Right forelimb (tissue), 1 donor: ENCODE results near the gene ACTL9.
"Not testable (repeated sequence)": the region's sequence is repeated elsewhere in the genome, so short reads cannot be mapped to it uniquely, and the experiment has no call there.

Source experiments
- DNase-seq: peaks from one replicate; pipeline ENCODE4 v3.0.0-alpha.2; 2018

ACTL9 gene, protein sequence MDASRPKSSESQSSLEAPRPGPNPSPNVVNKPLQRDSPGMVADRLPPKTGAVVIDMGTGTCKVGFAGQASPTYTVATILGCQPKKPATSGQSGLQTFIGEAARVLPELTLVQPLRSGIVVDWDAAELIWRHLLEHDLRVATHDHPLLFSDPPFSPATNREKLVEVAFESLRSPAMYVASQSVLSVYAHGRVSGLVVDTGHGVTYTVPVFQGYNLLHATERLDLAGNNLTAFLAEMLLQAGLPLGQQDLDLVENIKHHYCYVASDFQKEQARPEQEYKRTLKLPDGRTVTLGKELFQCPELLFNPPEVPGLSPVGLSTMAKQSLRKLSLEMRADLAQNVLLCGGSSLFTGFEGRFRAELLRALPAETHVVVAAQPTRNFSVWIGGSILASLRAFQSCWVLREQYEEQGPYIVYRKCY

DNA sequence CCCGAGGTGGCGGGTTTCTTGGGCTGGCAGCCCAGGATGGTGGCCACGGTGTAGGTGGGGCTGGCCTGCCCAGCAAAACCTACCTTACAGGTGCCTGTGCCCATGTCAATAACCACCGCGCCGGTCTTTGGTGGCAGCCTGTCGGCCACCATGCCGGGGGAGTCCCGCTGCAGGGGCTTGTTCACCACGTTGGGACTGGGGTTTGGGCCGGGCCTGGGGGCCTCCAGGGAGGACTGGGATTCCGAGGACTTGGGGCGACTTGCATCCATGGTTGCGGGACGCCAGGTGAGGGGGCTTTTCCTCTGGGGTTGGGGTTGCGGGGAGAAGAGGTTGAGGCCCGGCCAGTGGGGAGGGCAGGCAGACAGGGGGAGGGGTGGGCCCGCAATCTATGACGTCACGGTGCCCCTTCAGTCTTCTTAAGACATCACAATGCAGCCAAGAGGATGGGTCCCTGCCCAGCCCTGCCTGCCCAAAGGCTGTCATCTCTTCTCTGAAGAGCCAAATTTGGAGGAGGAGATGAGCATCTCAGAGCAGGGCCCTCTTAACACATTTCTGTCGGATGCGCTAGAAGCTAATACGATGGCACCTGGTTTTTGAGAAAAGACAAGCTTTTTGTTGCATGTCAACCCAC lies at the start of gene ACTL9:
ACTL9 (minus strand) TSS at position 363 of the 631 bp plus-strand sequence; CDS start at position 269, 94 bp downstream.
- no peak for DNase-seq

DNA sequence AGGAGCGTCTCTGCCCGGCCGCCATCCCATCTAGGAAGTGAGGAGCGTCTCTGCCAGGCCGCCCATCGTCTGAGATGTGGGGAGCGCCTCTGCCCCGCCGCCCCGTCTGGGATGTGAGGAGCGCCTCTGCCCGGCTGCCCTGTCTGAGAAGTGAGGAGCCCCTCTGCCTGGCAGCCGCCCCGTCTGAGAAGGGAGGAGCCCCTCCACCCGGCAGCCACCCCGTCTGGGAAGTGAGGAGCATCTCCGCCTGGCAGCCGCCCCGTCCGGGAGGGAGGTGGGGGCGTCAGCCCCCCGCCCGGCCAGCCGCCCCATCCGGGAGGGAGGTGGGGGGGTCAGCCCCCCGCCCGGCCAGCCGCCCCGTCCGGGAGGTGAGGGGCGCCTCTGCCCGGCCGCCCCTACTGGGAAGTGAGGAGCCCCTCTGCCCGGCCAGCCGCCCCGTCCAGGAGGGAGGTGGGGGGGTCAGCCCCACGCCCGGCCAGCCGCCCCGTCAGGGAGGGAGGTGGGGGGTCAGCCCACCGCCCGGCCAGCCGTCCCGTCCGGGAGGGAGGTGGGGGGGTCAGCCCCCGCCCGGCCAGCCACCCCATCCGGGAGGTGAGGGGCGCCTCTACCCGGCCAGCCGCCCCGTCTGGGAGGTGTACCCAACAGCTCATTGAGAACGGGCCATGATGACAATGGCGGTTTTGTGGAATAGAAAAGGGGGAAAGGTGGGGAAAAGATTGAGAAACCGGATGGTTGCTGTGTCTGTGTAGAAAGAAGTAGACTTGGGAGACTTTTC lies 40.9 kb upstream of the ACTL9 start:
- DNase-seq = not testable (repeated sequence)

DNA sequence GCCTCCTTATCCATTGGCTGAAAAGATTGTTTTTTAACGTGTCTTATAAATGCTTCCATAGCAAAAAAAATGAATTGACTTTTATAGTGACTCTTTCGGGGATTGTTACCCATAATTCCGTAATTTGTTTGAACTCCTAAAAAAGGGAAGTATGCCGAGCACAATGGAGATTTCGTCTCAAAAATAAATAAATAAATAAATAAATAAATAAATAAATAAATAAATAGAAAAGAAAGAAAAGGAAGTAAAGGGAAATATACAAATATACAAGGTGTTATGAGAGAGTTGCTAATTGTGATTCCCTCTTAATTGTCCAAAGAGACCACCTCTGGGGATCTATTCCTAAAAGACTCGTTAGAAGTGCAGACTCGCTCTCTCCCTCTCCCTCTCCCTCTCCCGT lies 39.8 kb upstream of the ACTL9 start:
- no peak for DNase-seq

DNA sequence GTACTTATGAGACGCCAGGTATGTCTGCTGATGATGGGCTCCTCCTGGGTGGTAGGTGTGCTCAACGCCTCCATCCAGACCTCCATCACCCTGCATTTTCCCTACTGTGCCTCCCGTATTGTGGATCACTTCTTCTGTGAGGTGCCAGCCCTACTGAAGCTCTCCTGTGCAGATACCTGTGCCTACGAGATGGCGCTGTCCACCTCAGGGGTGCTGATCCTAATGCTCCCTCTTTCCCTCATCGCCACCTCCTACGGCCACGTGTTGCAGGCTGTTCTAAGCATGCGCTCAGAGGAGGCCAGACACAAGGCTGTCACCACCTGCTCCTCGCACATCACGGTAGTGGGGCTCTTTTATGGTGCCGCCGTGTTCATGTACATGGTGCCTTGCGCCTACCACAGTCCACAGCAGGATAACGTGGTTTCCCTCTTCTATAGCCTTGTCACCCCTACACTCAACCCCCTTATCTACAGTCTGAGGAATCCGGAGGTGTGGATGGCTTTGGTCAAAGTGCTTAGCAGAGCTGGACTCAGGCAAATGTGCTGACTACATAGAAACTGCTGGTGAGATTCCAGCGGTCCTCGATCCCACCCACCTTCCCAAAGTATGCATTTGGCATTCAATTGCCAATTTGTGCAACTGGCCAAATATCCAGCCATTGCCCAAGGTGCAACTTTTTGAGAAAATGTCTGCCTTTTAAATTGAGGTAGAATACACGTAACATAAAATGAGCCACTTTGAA lies 33.0 kb upstream of the ACTL9 start:
- no peak for DNase-seq

DNA sequence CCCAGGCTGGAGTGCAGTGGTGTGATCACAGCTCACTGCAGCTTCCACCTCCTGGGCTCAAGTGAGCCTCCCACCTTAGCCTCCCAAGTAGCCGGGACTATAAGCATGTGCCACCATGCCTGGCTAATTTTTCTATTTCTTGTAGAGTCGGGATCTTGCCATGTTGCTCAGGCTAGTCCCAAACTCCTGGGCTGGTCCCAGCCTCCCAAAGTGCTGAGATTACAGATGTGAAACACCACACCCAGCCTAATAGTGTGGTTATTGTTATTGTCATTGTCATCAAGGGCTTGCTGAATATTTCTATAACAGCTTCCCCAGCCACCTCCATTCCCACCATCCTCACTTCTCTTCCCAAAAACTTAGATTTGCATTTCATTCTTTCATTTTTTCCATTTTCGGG lies 25.7 kb upstream of the ACTL9 start:
- DNase-seq = no peak

DNA sequence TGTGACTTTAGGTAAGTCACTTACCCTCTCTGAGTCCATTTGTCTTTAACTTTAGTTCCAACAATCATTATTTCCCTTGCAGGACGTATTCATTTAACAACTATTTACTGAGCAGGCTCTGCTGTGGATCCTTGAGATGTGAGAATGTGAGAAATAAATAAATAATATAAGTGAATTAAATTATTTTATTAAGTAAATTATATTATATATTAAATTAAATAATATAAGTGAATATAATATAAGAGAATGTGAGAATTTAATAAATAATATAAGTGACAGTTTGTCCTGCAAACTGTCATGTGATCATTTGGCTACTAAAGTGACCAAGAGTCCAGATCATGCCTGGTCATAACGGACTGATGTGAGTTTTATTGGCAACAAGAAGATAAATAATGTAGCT lies 23.4 kb upstream of the ACTL9 start:
- no peak for DNase-seq

DNA sequence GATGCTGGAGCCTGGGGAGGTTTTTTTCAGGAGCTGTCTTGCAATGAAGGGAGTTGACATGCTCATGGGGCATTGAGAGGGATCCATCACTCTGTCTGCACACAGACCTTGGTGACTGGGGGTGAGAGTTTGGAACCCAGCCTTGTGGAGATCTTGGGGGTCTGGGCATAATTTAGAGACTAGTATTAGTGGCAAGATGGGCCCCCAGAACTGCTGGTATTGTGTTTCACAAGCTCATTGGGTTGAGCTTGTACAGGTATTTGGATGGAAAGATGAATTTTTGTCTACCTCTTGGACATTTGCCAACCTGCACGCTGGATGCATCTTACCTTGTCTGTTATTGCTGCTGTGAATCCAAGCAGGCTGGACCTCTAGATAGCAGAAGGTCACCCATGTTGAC lies 22.7 kb upstream of the ACTL9 start, which contains the start of gene OR2Z1:
OR2Z1 (plus strand) TSS at position 301 of the 400 bp plus-strand sequence. CDS start 9,395 bp downstream, outside the sequence.
- no peak for DNase-seq

DNA sequence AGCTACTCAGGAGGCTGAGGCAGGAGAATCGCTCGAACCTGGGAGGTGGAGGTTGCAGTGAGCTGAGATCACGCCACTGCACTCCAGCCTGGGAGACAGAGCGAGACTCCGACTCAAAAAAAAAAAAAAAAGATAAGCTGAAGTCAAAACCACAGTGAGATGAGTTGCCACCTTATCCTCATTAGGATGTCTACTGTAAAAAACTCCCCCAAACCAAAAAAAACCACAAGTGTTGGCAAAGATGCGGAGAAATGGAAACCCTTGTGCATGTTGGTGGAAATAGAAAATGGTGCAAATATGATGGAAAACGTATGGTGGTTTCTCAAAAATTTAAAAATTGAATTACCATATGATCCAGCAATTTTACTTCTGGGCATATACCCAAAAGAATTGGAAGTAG lies 11.7 kb upstream of the ACTL9 start:
- DNase-seq = not testable (repeated sequence)

DNA sequence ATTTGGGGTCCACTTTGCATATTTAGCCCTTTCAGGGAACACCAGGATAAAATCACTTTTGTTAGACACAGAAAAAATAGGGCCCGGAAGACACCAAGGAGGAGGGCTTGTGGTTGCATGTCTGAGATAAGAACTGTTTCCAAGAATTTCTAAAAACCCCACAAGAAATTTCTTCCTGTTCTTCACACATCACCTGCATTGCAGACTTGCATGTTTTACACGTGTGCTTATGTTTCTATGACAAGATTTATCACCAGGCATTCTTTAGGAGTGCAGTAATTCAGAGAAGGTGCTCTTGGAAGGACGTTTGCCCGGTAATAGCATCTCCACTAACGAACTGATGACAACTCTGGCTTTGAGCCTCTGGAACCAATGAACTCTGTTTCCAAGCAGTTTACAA lies 7.1 kb upstream of the ACTL9 start:
- DNase-seq = no peak

DNA sequence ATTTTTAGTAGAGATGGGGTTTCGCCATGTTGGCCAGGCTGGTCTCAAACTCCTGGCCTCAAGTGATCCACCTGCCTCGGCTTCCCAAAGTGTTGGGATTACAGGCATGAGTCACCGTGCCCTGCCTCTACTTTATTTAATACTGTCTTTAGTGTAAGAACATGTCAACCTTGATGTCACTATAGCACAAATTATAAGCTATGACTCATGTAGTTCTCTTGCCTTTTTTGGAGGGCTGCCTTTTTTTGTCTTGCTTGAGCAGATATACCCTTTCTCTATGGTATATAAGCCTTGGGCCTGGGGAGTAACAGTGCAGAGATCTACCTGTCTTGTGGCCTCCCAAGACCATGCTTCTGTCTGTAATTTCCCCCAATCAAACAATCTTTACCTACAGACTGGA lies 6.7 kb upstream of the ACTL9 start:
- DNase-seq = not testable (repeated sequence)

DNA sequence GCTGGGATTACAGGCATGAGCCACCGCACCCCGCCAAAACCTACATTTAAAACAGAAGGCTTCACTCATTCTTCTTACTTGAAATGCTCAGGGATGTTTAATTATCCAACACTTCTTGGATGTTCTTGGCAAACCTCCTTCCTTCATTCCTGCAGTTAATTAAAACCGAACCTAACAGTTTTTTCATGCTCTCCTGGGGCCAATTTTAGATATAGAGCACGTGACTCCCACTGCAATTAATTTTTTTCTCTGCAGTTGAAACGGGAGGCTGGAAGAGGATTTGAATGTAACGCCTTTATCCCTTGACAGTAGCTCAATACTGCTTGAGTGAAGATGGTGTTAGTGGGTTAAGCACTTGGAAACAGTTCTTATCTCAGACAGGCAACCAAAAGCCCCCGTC lies 4.6 kb upstream of the ACTL9 start:
- DNase-seq = no peak

DNA sequence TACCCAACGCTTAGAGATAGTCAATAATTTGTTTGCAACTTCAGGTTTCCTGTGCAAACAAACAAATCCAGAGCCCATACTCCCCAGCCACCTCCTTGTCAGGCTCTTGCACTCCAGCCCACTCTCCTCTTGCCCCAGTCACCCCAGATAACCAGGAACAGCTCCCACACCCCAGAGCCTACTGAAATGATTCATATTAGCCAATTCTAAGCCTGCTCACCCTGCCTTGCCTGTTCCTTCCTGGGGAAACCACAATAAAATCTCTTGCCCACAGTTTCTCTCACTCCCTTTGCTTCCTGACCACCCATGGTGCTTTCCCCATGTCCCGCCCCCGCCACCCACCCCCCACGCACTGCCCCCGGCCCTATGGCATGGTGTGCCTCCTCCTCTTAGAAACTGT lies 3.8 kb upstream of the ACTL9 start:
- no peak for DNase-seq

DNA sequence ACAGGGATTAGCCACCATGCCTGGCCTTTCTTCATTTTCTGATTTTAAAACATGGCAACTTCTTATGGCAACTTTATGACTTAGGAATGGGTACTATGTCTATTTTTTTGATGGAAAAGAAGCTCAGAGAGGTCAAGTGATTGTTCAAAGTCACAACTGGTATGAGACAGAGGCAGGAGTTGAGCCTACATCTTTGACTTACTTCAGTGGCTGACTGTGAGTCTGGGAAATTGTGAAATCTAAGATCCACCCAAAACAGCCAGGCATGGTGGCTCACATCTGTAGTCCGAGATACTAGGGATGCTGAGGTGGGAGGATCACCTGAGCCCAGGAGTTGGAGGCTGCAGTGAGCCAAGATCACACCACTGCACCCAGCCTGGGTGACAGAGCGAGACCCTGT lies 2.4 kb upstream of the ACTL9 start:
- no peak for DNase-seq

DNA sequence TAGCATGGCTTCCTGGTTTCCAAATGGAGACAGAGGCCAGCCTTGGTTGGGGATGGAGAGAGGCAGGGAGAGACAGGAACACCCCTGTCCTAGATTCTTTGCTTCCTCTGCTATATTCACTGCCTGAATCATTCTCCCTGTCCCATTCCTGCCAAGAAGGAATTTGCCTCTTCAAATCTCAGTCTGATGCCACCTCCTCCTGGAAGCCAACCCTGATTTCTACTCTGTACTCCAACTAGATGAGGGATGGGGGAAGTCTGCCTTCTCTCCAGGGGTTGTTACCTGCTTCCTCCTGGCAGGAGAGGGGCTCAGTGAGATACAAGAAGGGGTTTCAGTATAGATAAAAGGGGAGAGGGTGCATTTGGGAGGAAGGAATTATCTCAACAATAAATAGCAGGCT lies 1.3 kb upstream of the ACTL9 start:
- no peak for DNase-seq

DNA sequence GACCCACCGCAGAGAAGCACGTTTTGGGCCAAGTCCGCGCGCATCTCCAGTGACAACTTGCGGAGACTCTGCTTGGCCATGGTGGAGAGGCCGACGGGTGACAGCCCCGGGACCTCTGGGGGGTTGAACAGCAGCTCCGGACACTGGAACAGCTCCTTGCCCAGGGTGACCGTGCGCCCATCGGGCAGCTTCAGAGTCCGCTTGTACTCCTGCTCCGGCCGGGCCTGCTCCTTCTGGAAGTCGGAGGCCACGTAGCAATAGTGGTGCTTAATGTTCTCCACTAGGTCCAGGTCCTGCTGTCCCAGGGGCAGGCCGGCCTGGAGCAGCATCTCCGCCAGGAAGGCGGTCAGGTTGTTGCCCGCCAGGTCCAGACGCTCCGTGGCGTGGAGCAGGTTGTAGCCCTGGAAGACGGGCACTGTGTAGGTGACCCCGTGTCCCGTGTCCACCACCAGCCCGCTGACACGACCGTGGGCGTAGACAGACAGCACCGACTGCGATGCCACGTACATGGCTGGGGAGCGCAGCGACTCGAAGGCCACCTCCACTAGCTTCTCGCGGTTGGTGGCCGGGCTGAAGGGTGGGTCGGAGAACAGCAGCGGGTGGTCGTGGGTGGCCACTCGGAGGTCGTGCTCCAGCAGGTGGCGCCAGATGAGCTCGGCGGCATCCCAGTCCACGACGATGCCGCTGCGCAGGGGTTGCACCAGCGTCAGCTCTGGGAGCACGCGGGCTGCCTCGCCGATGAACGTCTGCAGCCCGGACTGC lies 743 bp downstream of the ACTL9 start:
- no peak for DNase-seq

DNA sequence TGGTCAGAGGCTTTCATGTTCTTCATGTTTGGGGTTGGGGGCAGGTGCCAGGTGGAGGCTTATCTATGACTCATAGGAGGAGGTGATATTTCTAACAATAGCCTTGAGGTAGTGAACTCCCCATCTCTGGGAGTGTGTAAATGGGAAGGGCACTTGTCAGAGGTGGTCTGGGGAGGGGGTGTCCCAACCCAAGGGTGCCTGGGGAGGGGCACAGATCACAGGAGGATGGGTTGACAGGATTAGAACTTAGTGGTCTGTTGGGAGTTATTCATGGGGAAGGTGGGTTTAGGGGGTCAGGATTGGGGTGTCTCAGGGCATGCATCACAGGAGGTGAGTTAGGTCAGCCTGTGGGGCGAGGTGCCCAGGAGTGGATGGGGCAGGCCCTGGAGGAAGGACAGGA lies 1.6 kb downstream of the ACTL9 start:
- no peak for DNase-seq

DNA sequence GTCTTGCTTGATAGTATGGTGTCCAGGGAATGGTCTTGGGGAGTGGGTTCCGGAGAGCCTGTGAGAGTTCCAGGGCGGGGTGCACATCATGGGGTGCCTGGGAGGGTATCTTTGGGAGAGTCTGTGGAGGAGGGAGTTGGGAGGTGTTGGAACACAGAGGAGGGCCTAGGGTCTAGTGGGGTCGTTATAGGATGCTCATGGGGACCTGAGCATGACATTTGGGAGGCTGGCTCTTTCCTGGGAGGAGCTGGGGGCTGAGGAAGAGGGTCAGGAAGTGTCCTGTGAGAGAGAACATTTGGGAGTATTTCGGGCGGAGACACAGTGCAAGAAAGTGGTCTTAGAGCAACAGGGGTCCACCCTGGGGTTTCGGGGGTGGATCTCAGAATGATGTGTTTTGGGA lies 2.7 kb downstream of the ACTL9 start:
- no peak for DNase-seq

DNA sequence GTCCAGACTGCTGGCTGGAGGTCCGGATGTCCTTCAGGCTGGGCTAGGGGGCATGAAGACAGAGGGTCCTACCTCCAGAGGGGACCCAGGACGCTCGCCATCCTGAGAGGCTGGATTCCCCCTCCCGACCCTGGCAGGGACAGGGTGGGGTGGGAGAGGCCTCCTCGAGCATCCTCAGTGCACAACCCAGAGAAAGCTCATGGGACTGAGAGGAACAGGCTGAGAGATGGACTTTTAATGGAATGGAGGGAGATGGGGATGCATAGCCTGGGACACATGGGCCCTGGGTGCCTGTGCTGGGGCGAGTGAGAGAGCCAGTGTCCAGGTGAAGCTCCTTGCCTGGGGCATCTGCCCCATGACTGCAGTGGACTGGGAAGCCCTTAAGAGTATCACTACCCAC lies 3.1 kb downstream of the ACTL9 start:
- no peak for DNase-seq

DNA sequence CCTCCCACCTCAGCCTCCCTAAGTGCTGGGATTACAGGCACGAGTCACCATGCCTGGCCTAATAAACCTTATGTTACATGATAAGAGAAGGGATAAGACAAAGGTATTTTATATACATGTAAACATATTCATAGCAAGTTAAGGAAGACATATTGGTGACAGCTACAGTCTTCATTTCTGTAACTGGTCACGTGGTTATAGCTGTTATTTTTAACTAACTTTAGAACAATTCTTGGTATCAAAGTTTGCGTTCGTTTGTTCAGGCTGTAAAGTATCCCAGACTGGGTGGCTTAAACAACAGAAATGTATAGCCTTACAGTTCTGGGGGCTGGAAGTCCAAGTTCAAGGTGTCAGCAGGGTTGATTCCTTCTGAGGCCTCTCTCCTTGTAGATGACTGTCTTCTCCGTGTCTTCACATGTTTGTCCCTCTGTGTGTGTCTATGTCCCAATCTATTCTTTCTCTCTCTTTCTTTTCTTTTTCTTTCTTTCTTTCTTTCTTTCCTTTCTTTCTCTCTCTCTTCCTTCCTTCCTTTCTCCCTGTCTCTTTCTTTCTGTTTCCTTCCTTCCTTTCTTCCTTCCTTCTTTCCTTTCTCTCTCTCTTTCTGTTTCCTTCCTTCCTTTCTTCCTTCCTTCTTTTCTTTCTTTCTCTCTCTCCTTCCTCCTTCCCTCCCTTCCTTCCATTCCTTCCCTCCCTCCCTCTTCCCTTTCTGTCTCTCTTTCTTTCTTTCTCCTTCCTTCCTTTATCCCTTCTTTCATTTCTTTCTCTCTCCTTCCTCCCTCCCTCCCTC lies 7.6 kb downstream of the ACTL9 start:
- no peak for DNase-seq

DNA sequence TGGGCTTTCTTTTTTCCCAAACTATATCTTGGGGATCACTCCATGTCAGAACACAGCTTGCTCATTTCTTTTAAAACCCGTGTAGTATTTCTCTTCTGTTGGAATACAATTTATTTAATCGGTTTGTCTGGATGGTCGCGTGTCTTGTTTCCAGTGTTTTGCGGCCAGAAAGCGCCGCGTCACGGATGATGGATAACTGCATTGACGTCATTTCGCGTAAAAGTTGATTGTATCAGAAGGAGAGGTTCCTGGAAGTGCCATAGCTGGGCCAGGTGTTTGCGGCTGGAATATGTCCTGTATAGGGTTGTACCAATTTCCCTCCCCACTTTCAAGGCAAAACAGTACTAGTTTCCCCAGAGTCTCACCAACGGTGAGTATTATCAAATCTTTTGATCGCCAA lies 9.7 kb downstream of the ACTL9 start:
- DNase-seq = no peak

DNA sequence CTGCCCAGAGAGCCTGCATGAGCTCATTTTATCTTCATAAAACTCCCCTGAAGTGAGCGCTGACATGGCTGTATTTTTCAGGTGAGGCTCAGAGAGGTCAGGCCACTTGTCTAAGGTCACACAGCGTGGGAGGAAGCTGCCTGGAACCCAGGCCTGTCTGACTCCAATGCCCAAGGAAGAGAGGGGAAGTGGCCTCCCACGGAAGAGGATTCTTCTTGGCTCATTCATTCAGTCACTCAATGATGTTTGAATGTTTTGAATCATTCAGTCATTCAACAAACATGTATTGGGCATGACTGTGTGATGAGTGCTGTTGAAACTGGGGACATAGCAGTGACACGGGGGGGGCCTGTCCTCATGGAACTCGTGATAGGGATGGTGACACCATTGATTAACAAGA lies 12.0 kb downstream of the ACTL9 start:
- no peak for DNase-seq
